CD4-positive, alpha-beta T cell (primary cell): ENCODE measurements around the gene ALDH1L2. TPM values are rescaled to one million over a fixed set of nuclear protein-coding genes. Genes with fewer than 3 reads are reported as not detected.

Experiments used
- ATAC-seq: fragments of 200-7000 bp; cut with Tn5 transposase; one replicate; pipeline ENCODE4 v1.10.0; 2022; ENCODE audit warnings: mild to moderate bottlenecking; ENCODE audit not compliant: poor library complexity
- CTCF ChIA-PET: fragments of 350-600 bp; sonication (Branson Sonifier 250); formaldehyde crosslinking; loops from one replicate; lab custom pipeline; 2021; ENCODE audit warnings: antibody characterized with exemption, inconsistent platforms; lab: Charles Lee
- POLR2A ChIA-PET: fragments of 350-600 bp; sonication (Branson Sonifier 250); formaldehyde crosslinking; loops from one replicate; lab custom pipeline; 2021; ENCODE audit warnings: antibody characterized with exemption, inconsistent platforms; lab: Charles Lee
- DNase-seq, 14 experiments: peaks; one replicate each; pipeline ENCODE4 v3.0.0-alpha.2; 2013 to 2020; ENCODE audit warnings: mixed read lengths in 2 of 14
- H3K27ac ChIP-seq, 2 donors: one replicate each; pipeline versions ENCODE4 v1.5.1 to v1.7.0; 2013; ENCODE audit warnings: low read length in 2 of 2, low read depth in 1 of 2, mild to moderate bottlenecking in 1 of 2
- H3K27me3 ChIP-seq, 2 experiments: 1 replicate in 1 of 2; 2 replicates in 1 of 2; pipeline versions ENCODE4 v1.6.1 to v1.7.0; 2013; ENCODE audit warnings: low read length in 2 of 2, control low read depth in 1 of 2, mild to moderate bottlenecking in 1 of 2, moderate library complexity in 1 of 2; ENCODE audit not compliant: insufficient read depth in 2 of 2, control insufficient read depth in 1 of 2
- H3K36me3 ChIP-seq: one replicate; pipeline ENCODE4 v1.6.1; 2013; ENCODE audit warnings: low read length, control low read depth; ENCODE audit not compliant: insufficient read depth
- H3K4me1 ChIP-seq: one replicate; pipeline ENCODE4 v1.6.1; 2013; ENCODE audit warnings: low read length, control low read depth; ENCODE audit not compliant: insufficient read depth
- H3K4me3 ChIP-seq: one replicate; pipeline ENCODE4 v1.5.1; 2013; ENCODE audit warnings: mild to moderate bottlenecking, low read length, moderate library complexity
- H3K9me3 ChIP-seq, 2 experiments: 1 replicate in 1 of 2; 2 replicates in 1 of 2; pipeline versions ENCODE4 v1.6.1 to v1.7.0; 2013; ENCODE audit warnings: low read length in 2 of 2, mild to moderate bottlenecking in 2 of 2, control low read depth in 1 of 2, moderate library complexity in 1 of 2; ENCODE audit not compliant: control insufficient read depth in 1 of 2, insufficient read depth in 1 of 2
- H3K27ac Mint-ChIP-seq: one replicate; pipeline ENCODE4 v1.8.0; 2020; ENCODE audit warnings: mixed read lengths
- H3K27me3 Mint-ChIP-seq: one replicate; pipeline ENCODE4 v1.8.0; 2021; ENCODE audit warnings: mixed read lengths
- H3K36me3 Mint-ChIP-seq: one replicate; pipeline ENCODE4 v1.8.0; 2021; ENCODE audit warnings: low read depth, mixed read lengths
- H3K4me1 Mint-ChIP-seq: one replicate; pipeline ENCODE4 v1.8.0; 2021; ENCODE audit warnings: low read depth, mixed read lengths
- H3K4me3 Mint-ChIP-seq: one replicate; pipeline ENCODE4 v1.8.0; 2020; ENCODE audit warnings: mild to moderate bottlenecking, mixed read lengths
- H3K9me3 Mint-ChIP-seq: one replicate; pipeline ENCODE4 v1.8.0; 2020; ENCODE audit warnings: mixed read lengths
- CTCF ChIP-seq: fragments of 200-600 bp; IDR thresholded peaks from one replicate; pipeline ENCODE4 v1.8.0; 2022; ENCODE audit warnings: antibody characterized with exemption, mild to moderate bottlenecking
- intact Hi-C, 2 experiments: fragments of 100-400 bp; cut with DNase I in 1 of 2; cut with micrococcal nuclease in 1 of 2; formaldehyde crosslinking; loops; one replicate each; pipeline versions ENCODE4 v1.15.1 to v1.9.0; 2023 to 2025; cut with DNase I, micrococcal nuclease
- polyA plus RNA-seq, 2 donors: library from polyadenylated mRNA; unstranded; fragments of 120-200 nt; gene quantifications; one replicate each; pipeline ENCODE4 v1.2.1, GENCODE V29; 2013
- total RNA-seq, 174 experiments: library from RNA in 2 of 174; stranded (reverse) in 2 of 174; gene quantifications; one replicate each; pipeline ENCODE4 v1.2.3 and lab custom pipeline; 2021 to 2026

The ALDH1L2 gene
- under 1 TPM in 1 of 2 experiments, not detected in 1; 0.03 TPM for total RNA-seq
- polyA plus RNA-seq (2013, experiment 1 of 2), result 0.13 TPM
- polyA plus RNA-seq (2013, experiment 2 of 2), result 0.30 TPM
- total RNA-seq (lab: John Stamatoyannopoulos, UW), result 0 to 6.1 (median 0.55) reads per million in 172 experiments

- peak within 1 kb of the TSS; percentile 35 for H3K4me3 ChIP-seq
- no peak within 1 kb of the TSS for H3K27ac ChIP-seq
- peaks cover 8% of the 10 kb centered on the region for H3K4me1 Mint-ChIP-seq
- ChIA-PET POLR2A (no interaction called here), CTCF (no interaction called here)
- H3K27me3 ChIP-seq, result peaks cover 21 to 24% of the 10 kb centered on the region in 2 experiments
- H3K27ac Mint-ChIP-seq, result no peak within 1 kb of the TSS
- peaks cover 12% of the 10 kb centered on the region for H3K4me1 ChIP-seq
- intact Hi-C loops, result no loop called here
- no peaks in the 10 kb centered on the region for H3K36me3 Mint-ChIP-seq
- H3K36me3 ChIP-seq, result no peaks in the 10 kb centered on the region
- TF ChIP-seq CTCF, result no peak
- peaks cover 0 to 7% of the 10 kb centered on the region in 2 experiments for H3K9me3 ChIP-seq
- H3K27me3 Mint-ChIP-seq, result peaks cover 39% of the 10 kb centered on the region
- H3K9me3 Mint-ChIP-seq, result peaks cover 4% of the 10 kb centered on the region
- ATAC-seq (peak; percentile 69), DNase-seq (peak in 12 of 14 experiments; percentile 11 to 73 (median 24))
- peak within 1 kb of the TSS; percentile 65 for H3K4me3 Mint-ChIP-seq
Measured at GRCh38 chr12:105084251-105085250, at the start of gene ALDH1L2. TSS of gene ALDH1L2 (minus strand) at chr12:105084458. CDS start at chr12:105084436, 22 bp downstream.

GRCh38 chr12:105120551-105120950 lies 36.3 kb upstream of the ALDH1L2 start:
- Histone ChIP-seq H3K36me3 (peaks cover 89% of the 10 kb centered on the region), H3K9me3 (no peaks in the 10 kb centered on the region), H3K27me3 (no peaks in the 10 kb centered on the region), H3K27ac (no peak overlapping the region), H3K4me1 (no peaks in the 10 kb centered on the region), H3K4me3 (no peak overlapping the region)
- H3K27ac Mint-ChIP-seq, result no peak overlapping the region
- peaks cover 6% of the 10 kb centered on the region for H3K4me1 Mint-ChIP-seq
- H3K9me3 Mint-ChIP-seq, result no peaks in the 10 kb centered on the region
- no peak overlapping the region for H3K4me3 Mint-ChIP-seq
- ATAC-seq (no peak), DNase-seq (no peak)
- ChIA-PET CTCF (no interaction called here), POLR2A (interaction anchor here (1.4 kb wide), 1 partner anchor 17 kb away, joined by 3 read pairs; no protein-coding TSS in a partner anchor)
- intact Hi-C loops, result loop anchor here in 1 of 2 experiments (5.0 kb wide), 1 partner anchor 37 kb away; no protein-coding TSS in a partner anchor
- no peak for TF ChIP-seq CTCF
- no peaks in the 10 kb centered on the region for H3K27me3 Mint-ChIP-seq
- H3K36me3 Mint-ChIP-seq, result peaks cover 96% of the 10 kb centered on the region

- H3K4me1 ChIP-seq, result no peaks in the 10 kb centered on the region
- H3K9me3 Mint-ChIP-seq, result no peaks in the 10 kb centered on the region
- no peak overlapping the region for H3K27ac ChIP-seq
- H3K27me3 Mint-ChIP-seq, result no peaks in the 10 kb centered on the region
- no peak overlapping the region for H3K27ac Mint-ChIP-seq
- DNase-seq (no peak), ATAC-seq (no peak)
- peaks cover 26% of the 10 kb centered on the region for H3K4me1 Mint-ChIP-seq
- no peak overlapping the region for H3K4me3 ChIP-seq
- ChIA-PET POLR2A (interaction anchor here (1.1 kb wide), 1 partner anchor 9 kb away, joined by 3 read pairs; the partner anchor contains the start of gene WASHC4), CTCF (no interaction called here)
- peaks cover 91% of the 10 kb centered on the region for H3K36me3 ChIP-seq
- TF ChIP-seq CTCF, result no peak
- H3K36me3 Mint-ChIP-seq, result peaks cover 98% of the 10 kb centered on the region
- H3K4me3 Mint-ChIP-seq, result no peak overlapping the region
- H3K9me3 ChIP-seq, result no peaks in the 10 kb centered on the region
- intact Hi-C loops, result no loop called here
- no peaks in the 10 kb centered on the region for H3K27me3 ChIP-seq
Measured at GRCh38 chr12:105116969-105117368, 32.7 kb upstream of the ALDH1L2 start.
